Endothelial cell of umbilical vein (primary cell): ENCODE data around the gene UBE2C. TPM values are rescaled to one million over a fixed set of nuclear protein-coding genes. Genes with fewer than 3 reads are reported as not detected.

Experiments
- BruUV-seq: library from RNA; stranded (reverse); fragments of 400-500 nt; replicated peaks from 2 replicates; lab custom pipeline; 2021; lab: Mats Ljungman, UMichigan
- CTCF ChIA-PET: fragments of 300-600, 350-600 bp; sonication (Branson Sonifier 250); formaldehyde crosslinking; loops from one replicate; lab custom pipeline; 2021; ENCODE audit warnings: antibody characterized with exemption, inconsistent platforms; lab: Charles Lee
- POLR2A ChIA-PET: fragments of 300-600, 350-600 bp; sonication (Branson Sonifier 250); formaldehyde crosslinking; loops from one replicate; lab custom pipeline; 2021; ENCODE audit warnings: antibody characterized with exemption, inconsistent platforms; lab: Charles Lee
- DNase-seq: peaks from one replicate; pipeline ENCODE4 v3.0.0-alpha.2; 2011; ENCODE audit warnings: low read depth, low spot score
- FAIRE-seq: peaks from 2 replicates; lab custom pipeline; 2011; peaks lifted over from hg19 to GRCh38; lab: Jason Lieb, UNC
- H2AFZ ChIP-seq: 2 replicates; pipeline ENCODE4 v1.6.0; 2012; ENCODE audit warnings: low read depth, low read length, control low read depth, inconsistent platforms
- H3K27ac ChIP-seq: 2 replicates; pipeline ENCODE4 v1.5.1; 2011; ENCODE audit warnings: low read depth, mild to moderate bottlenecking, control low read depth, low read length, moderate library complexity; ENCODE audit not compliant: insufficient read depth
- H3K27me3 ChIP-seq, 2 experiments: 2 replicates each; pipeline versions ENCODE4 v1.6.0 to v1.6.1; 2011; ENCODE audit warnings: low read length in 2 of 2, mixed read lengths in 1 of 2; ENCODE audit not compliant: control insufficient read depth in 2 of 2, insufficient read depth in 2 of 2
- H3K36me3 ChIP-seq, 2 experiments: 2 replicates in 1 of 2; 3 replicates in 1 of 2; pipeline ENCODE4 v1.5.1; 2011; ENCODE audit warnings: low read length in 2 of 2, mild to moderate bottlenecking in 1 of 2, moderate library complexity in 1 of 2; ENCODE audit not compliant: control insufficient read depth in 2 of 2, insufficient read depth in 2 of 2; ENCODE audit errors: extremely low read depth in 1 of 2
- H3K4me1 ChIP-seq: 3 replicates; pipeline ENCODE4 v1.5.1; 2011; ENCODE audit warnings: mild to moderate bottlenecking, low read length; ENCODE audit not compliant: control insufficient read depth, insufficient read depth; ENCODE audit errors: extremely low read depth
- H3K4me2 ChIP-seq: 2 replicates; pipeline ENCODE4 v1.6.1; 2011; ENCODE audit warnings: low read length, control low read depth, mixed read lengths; ENCODE audit not compliant: insufficient read depth
- H3K4me3 ChIP-seq, 3 experiments: fragments of 200-600 bp in 1 of 3; sonication (generic), shearing (Covaris generic) in 1 of 3; replicated peaks in 1 of 3; 2 replicates each; pipeline ENCODE4 v1.5.1; 2011 to 2016; ENCODE audit warnings: control low read depth in 3 of 3, low read length in 3 of 3, mild to moderate bottlenecking in 2 of 3, inconsistent platforms in 1 of 3, low read depth in 1 of 3, moderate library complexity in 1 of 3; ENCODE audit not compliant: insufficient read depth in 1 of 3
- H3K79me2 ChIP-seq: 2 replicates; pipeline ENCODE4 v1.6.0; 2012; ENCODE audit warnings: low read length, inconsistent platforms; ENCODE audit not compliant: control insufficient read depth, insufficient read depth
- H3K9ac ChIP-seq: replicated peaks from 2 replicates; pipeline ENCODE3; 2011; ENCODE audit warnings: low read length, control low read depth; ENCODE audit not compliant: insufficient read depth; ENCODE audit errors: extremely low read depth
- H3K9me1 ChIP-seq: replicated peaks from 3 replicates; pipeline ENCODE4 v1.6.0; 2011; ENCODE audit warnings: mild to moderate bottlenecking, low read length; ENCODE audit not compliant: control insufficient read depth, insufficient read depth; ENCODE audit errors: extremely low read depth
- H3K9me3 ChIP-seq: replicated peaks from 2 replicates; pipeline ENCODE4 v1.5.1; 2012; ENCODE audit warnings: low read length, inconsistent platforms; ENCODE audit not compliant: control insufficient read depth, insufficient read depth
- H4K20me1 ChIP-seq: replicated peaks from 2 replicates; pipeline ENCODE3; 2011; ENCODE audit warnings: mild to moderate bottlenecking, low read length; ENCODE audit not compliant: control insufficient read depth, insufficient read depth; ENCODE audit errors: extremely low read depth
- EZH2 ChIP-seq: IDR thresholded peaks from 2 replicates; pipeline ENCODE4 v1.6.1; 2012; ENCODE audit warnings: borderline replicate concordance, low read depth, mild to moderate bottlenecking, moderate library complexity, low read length, inconsistent platforms; ENCODE audit not compliant: severe bottlenecking
- FOS ChIP-seq: IDR thresholded peaks from 2 replicates; pipeline ENCODE4 v1.6.1; 2011; ENCODE audit warnings: mild to moderate bottlenecking, low read length, moderate library complexity, borderline replicate concordance; ENCODE audit not compliant: insufficient read depth
- GATA2 ChIP-seq: IDR thresholded peaks from 2 replicates; pipeline ENCODE4 v1.7.0; 2011; ENCODE audit warnings: low read depth, mild to moderate bottlenecking, moderate library complexity, mixed read lengths, low read length; ENCODE audit not compliant: insufficient read length, insufficient read depth
- JUN ChIP-seq: IDR thresholded peaks from 2 replicates; pipeline ENCODE4 v1.6.1; 2011; ENCODE audit warnings: borderline replicate concordance, low read depth; ENCODE audit not compliant: insufficient read length, insufficient read depth
- MYC ChIP-seq: IDR thresholded peaks from one replicate; pipeline ENCODE4 v1.6.1; 2011; ENCODE audit warnings: mild to moderate bottlenecking, low read depth, low read length
- POLR2A ChIP-seq: IDR thresholded peaks from 2 replicates; pipeline ENCODE4 v1.6.1; 2012; ENCODE audit warnings: low read depth, mild to moderate bottlenecking, control low read depth, low read length
- POLR2AphosphoS5 ChIP-seq: IDR thresholded peaks from 2 replicates; pipeline ENCODE4 v1.6.1; 2012; ENCODE audit warnings: low read depth, mild to moderate bottlenecking, control low read depth, low read length, moderate library complexity; ENCODE audit not compliant: insufficient read depth
- dilution Hi-C: fragments of 300-500 bp; cut with MboI; formaldehyde crosslinking; loops from one replicate; pipeline ENCODE4 v1.15.0; 2019; ENCODE audit warnings: low sequenced_read_pairs; ENCODE audit not compliant: extremely low pct_ligation_motif_present
- intact Hi-C: fragments of 100-400 bp; cut with micrococcal nuclease; formaldehyde crosslinking; loops from one replicate; pipeline ENCODE4 v1.10.0; 2022
- polyA plus RNA-seq, 4 experiments: library from polyadenylated mRNA; depleted of rRNA in 3 of 4; stranded (reverse) in 3 of 4; unstranded in 1 of 4; fragments of >200 nt; gene quantifications; 2 replicates each; pipeline versions ENCODE4 v1.2.1 to v1.2.3, GENCODE V29; 2011 to 2012; ENCODE audit warnings: missing spikeins in 1 of 4
- total RNA-seq: library from RNA; stranded (reverse); gene quantifications from 2 replicates; pipeline ENCODE4 v1.2.3, GENCODE V29; 2021
- TF ChIP-seq, protein P1 (sequence below): IDR thresholded peaks from 2 replicates; pipeline ENCODE4 v1.6.1; 2011; ENCODE audit not compliant: insufficient read depth, insufficient read length
- TF ChIP-seq, protein P2 (sequence below), 2 donors: IDR thresholded peaks; 1 replicate in 1 of 2; 2 replicates in 1 of 2; pipeline ENCODE4 v1.5.1; 2011; ENCODE audit warnings: low read length in 2 of 2, mild to moderate bottlenecking in 2 of 2, moderate library complexity in 2 of 2, control low read depth in 1 of 2, inconsistent platforms in 1 of 2, low read depth in 1 of 2; ENCODE audit not compliant: insufficient read depth in 1 of 2; ENCODE audit errors: extremely low read depth in 1 of 2

Gene UBE2C
- total and polyA plus RNA-seq, 2 donors (not counting 3 experiments of a cell fraction or from before 2014, with no cell fraction given) = 129 to 130 TPM

DNA sequence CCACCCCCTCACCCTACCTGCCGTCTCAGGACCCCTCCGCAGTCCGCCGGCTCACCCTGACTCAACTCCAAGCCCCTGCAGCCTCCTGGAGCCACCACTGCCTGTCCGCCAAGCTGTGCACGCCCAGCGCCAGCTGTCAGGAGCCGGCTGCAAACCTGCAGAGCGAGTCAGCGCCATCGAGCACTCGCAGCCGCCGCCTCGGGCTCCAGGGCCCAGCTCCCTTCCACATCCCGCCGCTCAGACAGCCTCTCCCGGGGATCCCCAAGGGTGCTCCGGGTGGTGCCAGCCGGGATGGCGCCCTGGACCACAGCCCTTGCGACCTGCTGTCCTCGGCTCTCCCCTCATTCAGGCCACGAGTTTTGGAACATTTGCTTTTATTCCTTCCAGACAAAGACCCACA is 10.4 kb downstream of the UBE2C start:
- dilution Hi-C loops (no loop called here), intact Hi-C loops (loop anchor here (2.0 kb wide), 1 partner anchor 112 kb away; the partner anchor contains the start of gene PCIF1)
- Histone ChIP-seq H3K9me3 (no peaks in the 10 kb centered on the region), H3K79me2 (no peaks in the 10 kb centered on the region), H3K4me2 (no peak overlapping the region), H4K20me1 (no peaks in the 10 kb centered on the region), H3K9me1 (no peaks in the 10 kb centered on the region), H3K36me3 (no peaks in the 10 kb centered on the region), H3K4me3 (no peak overlapping the region), H3K27me3 (peaks cover 11 to 16% of the 10 kb centered on the region in 2 experiments), H3K4me1 (peaks cover 4% of the 10 kb centered on the region), H3K9ac (no peak overlapping the region), H3K27ac (no peak overlapping the region), H2AFZ (peak overlapping the region; percentile 33)
- ChIA-PET CTCF (interaction anchor here (0.7 to 3.8 kb wide), 8 partner anchors 11 to 163 kb away, joined by 3 to 13 read pairs (median 4); partner anchors contain the start of genes CTSA, NEURL2 and SNX21), POLR2A (interaction anchor here (1.3 kb wide), 1 partner anchor 67 kb away, joined by 3 read pairs; no protein-coding TSS in a partner anchor)
- TF ChIP-seq MYC = no peak
- peak; percentile 51 for TF ChIP-seq EZH2
- DNase-seq (no peak), FAIRE-seq (no peak)
- BruUV-seq = no TSS peak

- H4K20me1 ChIP-seq = no peaks in the 10 kb centered on the region
- no peaks in the 10 kb centered on the region for H3K36me3 ChIP-seq
- peak overlapping the region in 1 of 3 experiments; percentile 17 for H3K4me3 ChIP-seq
- peak overlapping the region; percentile 24 for H3K4me2 ChIP-seq
- no peaks in the 10 kb centered on the region for H3K9me1 ChIP-seq
- dilution Hi-C loops (no loop called here), intact Hi-C loops (loop anchor here (1.0 to 2.0 kb wide), 4 partner anchors 66 to 149 kb away; partner anchors contain the start of genes PCIF1 and ZNF335)
- H3K4me1 ChIP-seq = peaks cover 4% of the 10 kb centered on the region
- H2AFZ ChIP-seq = peak overlapping the region; percentile 70
- ChIA-PET CTCF (interaction anchor here (0.6 to 2.4 kb wide), 27 partner anchors 10 to 190 kb away, joined by 3 to 41 read pairs (median 4); partner anchors contain the start of genes CTSA, NEURL2, SNX21 and SPATA25), POLR2A (interaction anchor here (1.2 kb wide), 1 partner anchor 146 kb away, joined by 3 read pairs; no protein-coding TSS in a partner anchor)
- H3K27me3 ChIP-seq = peaks cover 11 to 16% of the 10 kb centered on the region in 2 experiments
- H3K27ac ChIP-seq = no peak overlapping the region
- H3K9ac ChIP-seq = no peak overlapping the region
- H3K9me3 ChIP-seq = no peaks in the 10 kb centered on the region
- no peaks in the 10 kb centered on the region for H3K79me2 ChIP-seq
- DNase-seq (peak; percentile 46), FAIRE-seq (peak; percentile 64)
- TF ChIP-seq, protein P1, sequence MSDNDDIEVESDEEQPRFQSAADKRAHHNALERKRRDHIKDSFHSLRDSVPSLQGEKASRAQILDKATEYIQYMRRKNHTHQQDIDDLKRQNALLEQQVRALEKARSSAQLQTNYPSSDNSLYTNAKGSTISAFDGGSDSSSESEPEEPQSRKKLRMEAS = no peak
- TF ChIP-seq EZH2 (peak; percentile 22), GATA2 (no peak), POLR2A (no peak), JUN (no peak), FOS (no peak), POLR2AphosphoS5 (peak; percentile 23)
- TF ChIP-seq, protein P2, sequence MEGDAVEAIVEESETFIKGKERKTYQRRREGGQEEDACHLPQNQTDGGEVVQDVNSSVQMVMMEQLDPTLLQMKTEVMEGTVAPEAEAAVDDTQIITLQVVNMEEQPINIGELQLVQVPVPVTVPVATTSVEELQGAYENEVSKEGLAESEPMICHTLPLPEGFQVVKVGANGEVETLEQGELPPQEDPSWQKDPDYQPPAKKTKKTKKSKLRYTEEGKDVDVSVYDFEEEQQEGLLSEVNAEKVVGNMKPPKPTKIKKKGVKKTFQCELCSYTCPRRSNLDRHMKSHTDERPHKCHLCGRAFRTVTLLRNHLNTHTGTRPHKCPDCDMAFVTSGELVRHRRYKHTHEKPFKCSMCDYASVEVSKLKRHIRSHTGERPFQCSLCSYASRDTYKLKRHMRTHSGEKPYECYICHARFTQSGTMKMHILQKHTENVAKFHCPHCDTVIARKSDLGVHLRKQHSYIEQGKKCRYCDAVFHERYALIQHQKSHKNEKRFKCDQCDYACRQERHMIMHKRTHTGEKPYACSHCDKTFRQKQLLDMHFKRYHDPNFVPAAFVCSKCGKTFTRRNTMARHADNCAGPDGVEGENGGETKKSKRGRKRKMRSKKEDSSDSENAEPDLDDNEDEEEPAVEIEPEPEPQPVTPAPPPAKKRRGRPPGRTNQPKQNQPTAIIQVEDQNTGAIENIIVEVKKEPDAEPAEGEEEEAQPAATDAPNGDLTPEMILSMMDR (IDR thresholded peaks at IDR 0.05; ENCODE audit: extremely low read depth in 1 of 2, insufficient read depth in 1 of 2, low read depth in 1 of 2, low read length in 2 of 2) = peak; percentile 40 to 75
- BruUV-seq = no TSS peak
Measured at GRCh38 chr20:45823949-45824835, 11.7 kb downstream of the UBE2C start.
